GM19397 (cell line): ENCODE results near the gene MOK.

Experiments
- ATAC-seq: cut with Tn5 transposase; IDR thresholded peaks from one replicate; pipeline ENCODE4 v1.9.1; 2021; ENCODE audit warnings: mild to moderate bottlenecking, moderate library complexity; ENCODE audit not compliant: unreplicated experiment

The MOK gene

GRCh38 chr14:102187044-102187443 is 117.9 kb downstream of the MOK start:
- no peak for ATAC-seq

- no peak for ATAC-seq
Measured at GRCh38 chr14:102185360-102185759, 119.6 kb downstream of the MOK start.

- no peak for ATAC-seq
Measured at GRCh38 chr14:102184316-102185035, 120.5 kb downstream of the MOK start.

GRCh38 chr14:102183886-102184285 is 121.1 kb downstream of the MOK start:
- ATAC-seq, result no peak

- no peak for ATAC-seq
Measured at GRCh38 chr14:102182936-102183619, 121.9 kb downstream of the MOK start.

- no peak for ATAC-seq
Measured at GRCh38 chr14:102182190-102182589, 122.8 kb downstream of the MOK start.

- ATAC-seq, result no peak
Measured at GRCh38 chr14:102181187-102181586, 123.8 kb downstream of the MOK start.

GRCh38 chr14:102180248-102180998 is 124.5 kb downstream of the MOK start:
- ATAC-seq, result no peak
